Measurements from ENCODE around the gene KCTD13. TPM values are rescaled to one million over a fixed set of nuclear protein-coding genes. Genes with fewer than 3 reads are reported as not detected.

Gene KCTD13
- total and polyA plus RNA-seq, 4 donors, result 2.7 to 13.1 (median 3.7) TPM

DNA sequence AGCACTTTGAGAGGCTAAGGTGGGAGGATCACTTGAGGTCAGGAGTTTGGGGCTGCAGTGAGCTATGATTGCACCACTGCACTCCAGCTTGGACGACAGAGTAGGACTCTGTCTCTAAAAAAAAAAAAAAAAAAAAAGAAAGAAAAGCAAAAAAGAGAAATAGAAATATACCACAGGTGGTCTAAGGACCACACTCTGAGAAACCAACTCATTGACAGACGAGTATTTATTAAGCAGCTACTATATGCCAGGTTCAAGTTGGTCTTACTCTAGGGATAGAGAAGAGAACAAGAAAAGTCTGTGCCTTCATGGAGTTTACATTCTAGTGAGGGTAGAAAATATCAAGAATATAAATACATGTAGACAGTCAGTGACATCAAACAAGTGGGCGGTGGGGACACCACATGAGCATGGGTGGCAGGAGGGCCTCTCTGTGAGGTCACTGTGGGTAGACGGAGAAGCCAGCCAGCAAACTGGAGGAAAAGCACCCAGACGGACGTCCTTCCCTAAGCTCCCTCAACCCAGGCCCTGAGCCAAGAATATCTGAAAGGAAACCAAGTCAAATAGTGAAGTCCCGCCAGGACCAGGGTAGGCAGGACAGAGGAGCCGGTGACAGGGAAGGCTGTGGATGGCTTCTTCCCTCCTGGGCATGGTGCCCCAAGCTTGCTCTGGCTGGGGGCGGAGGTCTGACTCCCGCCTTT is 67.7 kb downstream of the KCTD13 start:
- Histone ChIP-seq H3K27ac (ENCODE audit: low read depth in 1 of 2, low read length in 2 of 2) (no peak overlapping the region), H3K9me3 (ENCODE audit: control insufficient read depth in 4 of 4, low read length in 3 of 4) (no peaks in the 10 kb centered on the region), H3K4me1 (ENCODE audit: control insufficient read depth in 4 of 4, insufficient read depth in 4 of 4, low read length in 3 of 4) (peaks cover 7 to 36% (median 22%) of the 10 kb centered on the region in 4 donors), H3K36me3 (ENCODE audit: control insufficient read depth in 4 of 4, insufficient read depth in 3 of 4, low read depth in 1 of 4, low read length in 3 of 4) (peaks cover 0 to 19% (median 8%) of the 10 kb centered on the region in 4 donors), H3K9ac (ENCODE audit: low read depth in 1 of 2, low read length in 2 of 2) (no peak overlapping the region), H3K27me3 (ENCODE audit: control insufficient read depth in 4 of 4, insufficient read depth in 4 of 4, low read length in 3 of 4) (no peaks in the 10 kb centered on the region), H3K4me3 (ENCODE audit: low read depth in 1 of 3, low read length in 3 of 3) (no peak overlapping the region)
- WGBS, result 40% methylated on average over 10 of the region's 10 CpGs
- TF ChIP-seq FOXA2 (IDR thresholded peaks at IDR 0.05), result no peak
- TF ChIP-seq GABPA (IDR thresholded peaks at IDR 0.05 in 1 of 2, conservative IDR thresholded peaks at IDR 0.05 in 1 of 2), result no peak
- no peak for TF ChIP-seq YY1 (IDR thresholded peaks at IDR 0.05)
- no peak for TF ChIP-seq NR2F2 (IDR thresholded peaks at IDR 0.05)
- TF ChIP-seq, protein P1, sequence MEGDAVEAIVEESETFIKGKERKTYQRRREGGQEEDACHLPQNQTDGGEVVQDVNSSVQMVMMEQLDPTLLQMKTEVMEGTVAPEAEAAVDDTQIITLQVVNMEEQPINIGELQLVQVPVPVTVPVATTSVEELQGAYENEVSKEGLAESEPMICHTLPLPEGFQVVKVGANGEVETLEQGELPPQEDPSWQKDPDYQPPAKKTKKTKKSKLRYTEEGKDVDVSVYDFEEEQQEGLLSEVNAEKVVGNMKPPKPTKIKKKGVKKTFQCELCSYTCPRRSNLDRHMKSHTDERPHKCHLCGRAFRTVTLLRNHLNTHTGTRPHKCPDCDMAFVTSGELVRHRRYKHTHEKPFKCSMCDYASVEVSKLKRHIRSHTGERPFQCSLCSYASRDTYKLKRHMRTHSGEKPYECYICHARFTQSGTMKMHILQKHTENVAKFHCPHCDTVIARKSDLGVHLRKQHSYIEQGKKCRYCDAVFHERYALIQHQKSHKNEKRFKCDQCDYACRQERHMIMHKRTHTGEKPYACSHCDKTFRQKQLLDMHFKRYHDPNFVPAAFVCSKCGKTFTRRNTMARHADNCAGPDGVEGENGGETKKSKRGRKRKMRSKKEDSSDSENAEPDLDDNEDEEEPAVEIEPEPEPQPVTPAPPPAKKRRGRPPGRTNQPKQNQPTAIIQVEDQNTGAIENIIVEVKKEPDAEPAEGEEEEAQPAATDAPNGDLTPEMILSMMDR (IDR thresholded peaks at IDR 0.05; ENCODE audit: low read depth, low read length, missing input control), result no peak
- no peak for TF ChIP-seq RXRA (IDR thresholded peaks at IDR 0.05)
- TF ChIP-seq, protein P2, sequence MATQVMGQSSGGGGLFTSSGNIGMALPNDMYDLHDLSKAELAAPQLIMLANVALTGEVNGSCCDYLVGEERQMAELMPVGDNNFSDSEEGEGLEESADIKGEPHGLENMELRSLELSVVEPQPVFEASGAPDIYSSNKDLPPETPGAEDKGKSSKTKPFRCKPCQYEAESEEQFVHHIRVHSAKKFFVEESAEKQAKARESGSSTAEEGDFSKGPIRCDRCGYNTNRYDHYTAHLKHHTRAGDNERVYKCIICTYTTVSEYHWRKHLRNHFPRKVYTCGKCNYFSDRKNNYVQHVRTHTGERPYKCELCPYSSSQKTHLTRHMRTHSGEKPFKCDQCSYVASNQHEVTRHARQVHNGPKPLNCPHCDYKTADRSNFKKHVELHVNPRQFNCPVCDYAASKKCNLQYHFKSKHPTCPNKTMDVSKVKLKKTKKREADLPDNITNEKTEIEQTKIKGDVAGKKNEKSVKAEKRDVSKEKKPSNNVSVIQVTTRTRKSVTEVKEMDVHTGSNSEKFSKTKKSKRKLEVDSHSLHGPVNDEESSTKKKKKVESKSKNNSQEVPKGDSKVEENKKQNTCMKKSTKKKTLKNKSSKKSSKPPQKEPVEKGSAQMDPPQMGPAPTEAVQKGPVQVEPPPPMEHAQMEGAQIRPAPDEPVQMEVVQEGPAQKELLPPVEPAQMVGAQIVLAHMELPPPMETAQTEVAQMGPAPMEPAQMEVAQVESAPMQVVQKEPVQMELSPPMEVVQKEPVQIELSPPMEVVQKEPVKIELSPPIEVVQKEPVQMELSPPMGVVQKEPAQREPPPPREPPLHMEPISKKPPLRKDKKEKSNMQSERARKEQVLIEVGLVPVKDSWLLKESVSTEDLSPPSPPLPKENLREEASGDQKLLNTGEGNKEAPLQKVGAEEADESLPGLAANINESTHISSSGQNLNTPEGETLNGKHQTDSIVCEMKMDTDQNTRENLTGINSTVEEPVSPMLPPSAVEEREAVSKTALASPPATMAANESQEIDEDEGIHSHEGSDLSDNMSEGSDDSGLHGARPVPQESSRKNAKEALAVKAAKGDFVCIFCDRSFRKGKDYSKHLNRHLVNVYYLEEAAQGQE (IDR thresholded peaks at IDR 0.05), result no peak
- no peak for TF ChIP-seq JUND (IDR thresholded peaks at IDR 0.05)
- no peak for TF ChIP-seq HNF4G (IDR thresholded peaks at IDR 0.05)
- TF ChIP-seq ZBTB33 (IDR thresholded peaks at IDR 0.05), result no peak
- DNase-seq (ENCODE audit: low spot score), result no peak

DNA sequence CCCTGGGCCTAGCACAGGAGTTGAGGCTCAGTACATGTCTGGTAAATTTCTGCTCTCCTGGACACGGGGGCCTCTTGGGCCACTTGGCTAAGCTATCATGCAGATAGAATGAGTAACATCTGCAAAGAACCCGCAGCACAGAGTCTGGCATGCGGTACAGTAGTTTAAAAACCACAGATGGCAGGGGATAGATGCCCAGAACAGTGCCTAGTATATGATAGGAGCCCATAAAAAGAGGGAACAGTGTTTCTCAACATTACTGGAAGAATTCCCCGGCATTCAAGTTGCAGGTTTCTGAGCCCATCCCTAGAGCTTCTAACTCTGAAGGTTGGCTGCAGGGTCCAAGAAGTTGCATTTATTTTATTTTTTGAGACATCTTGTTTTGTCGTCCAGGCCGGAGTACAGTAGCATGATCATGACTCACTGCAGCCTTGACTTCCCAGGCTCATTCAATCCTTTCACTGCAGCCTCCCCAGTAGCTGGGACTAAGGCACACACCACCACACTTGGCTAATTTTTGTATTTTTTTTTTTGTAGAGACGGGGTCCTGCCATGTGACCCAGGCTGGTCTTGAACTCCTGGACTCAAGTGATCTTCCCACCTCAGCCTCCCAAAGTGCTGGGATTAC is 68.8 kb downstream of the KCTD13 start:
- no peak overlapping the region for H3K27ac ChIP-seq (ENCODE audit: low read depth in 1 of 2, low read length in 2 of 2)
- no peak overlapping the region for H3K9ac ChIP-seq (ENCODE audit: low read depth in 1 of 2, low read length in 2 of 2)
- 92% methylated on average over 7 of the region's 7 CpGs for WGBS
- TF ChIP-seq JUND (IDR thresholded peaks at IDR 0.05) (no peak), YY1 (IDR thresholded peaks at IDR 0.05) (no peak), GABPA (IDR thresholded peaks at IDR 0.05 in 1 of 2, conservative IDR thresholded peaks at IDR 0.05 in 1 of 2) (no peak), RAD21 (IDR thresholded peaks at IDR 0.05) (no peak), NR2F2 (IDR thresholded peaks at IDR 0.05) (no peak), FOXA2 (IDR thresholded peaks at IDR 0.05) (no peak), HNF4G (IDR thresholded peaks at IDR 0.05) (no peak), SP1 (IDR thresholded peaks at IDR 0.05) (no peak), ZBTB33 (IDR thresholded peaks at IDR 0.05) (no peak), RXRA (IDR thresholded peaks at IDR 0.05) (no peak), HNF4A (conservative IDR thresholded peaks at IDR 0.05) (no peak), EGR1 (IDR thresholded peaks at IDR 0.05; ENCODE audit: low read depth in 2 of 2) (no peak)
- TF ChIP-seq, protein P3, sequence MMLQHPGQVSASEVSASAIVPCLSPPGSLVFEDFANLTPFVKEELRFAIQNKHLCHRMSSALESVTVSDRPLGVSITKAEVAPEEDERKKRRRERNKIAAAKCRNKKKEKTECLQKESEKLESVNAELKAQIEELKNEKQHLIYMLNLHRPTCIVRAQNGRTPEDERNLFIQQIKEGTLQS (IDR thresholded peaks at IDR 0.05), result no peak
- TF ChIP-seq, protein P2 (IDR thresholded peaks at IDR 0.05), result no peak

More for the DNA sequence above, 68.8 kb downstream of the KCTD13 start:
- Histone ChIP-seq H3K36me3 (ENCODE audit: control insufficient read depth in 4 of 4, insufficient read depth in 3 of 4, low read depth in 1 of 4, low read length in 3 of 4) (peaks cover 0 to 19% (median 8%) of the 10 kb centered on the region in 4 donors), H3K9me3 (ENCODE audit: control insufficient read depth in 4 of 4, low read length in 3 of 4) (no peaks in the 10 kb centered on the region), H3K27me3 (ENCODE audit: control insufficient read depth in 4 of 4, insufficient read depth in 4 of 4, low read length in 3 of 4) (no peaks in the 10 kb centered on the region), H3K4me1 (ENCODE audit: control insufficient read depth in 4 of 4, insufficient read depth in 4 of 4, low read length in 3 of 4) (peaks cover 7 to 32% (median 20%) of the 10 kb centered on the region in 4 donors), H3K4me3 (ENCODE audit: low read depth in 1 of 3, low read length in 3 of 3) (no peak overlapping the region)
- no peak for DNase-seq (ENCODE audit: low spot score)
